HG03571 (cell line): ENCODE measurements around the gene TFF2.

ENCODE experiments used
- ATAC-seq: cut with Tn5 transposase; IDR thresholded peaks from one replicate; pipeline ENCODE4 v1.9.1; 2021; ENCODE audit not compliant: unreplicated experiment

Gene TFF2, protein sequence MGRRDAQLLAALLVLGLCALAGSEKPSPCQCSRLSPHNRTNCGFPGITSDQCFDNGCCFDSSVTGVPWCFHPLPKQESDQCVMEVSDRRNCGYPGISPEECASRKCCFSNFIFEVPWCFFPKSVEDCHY

DNA sequence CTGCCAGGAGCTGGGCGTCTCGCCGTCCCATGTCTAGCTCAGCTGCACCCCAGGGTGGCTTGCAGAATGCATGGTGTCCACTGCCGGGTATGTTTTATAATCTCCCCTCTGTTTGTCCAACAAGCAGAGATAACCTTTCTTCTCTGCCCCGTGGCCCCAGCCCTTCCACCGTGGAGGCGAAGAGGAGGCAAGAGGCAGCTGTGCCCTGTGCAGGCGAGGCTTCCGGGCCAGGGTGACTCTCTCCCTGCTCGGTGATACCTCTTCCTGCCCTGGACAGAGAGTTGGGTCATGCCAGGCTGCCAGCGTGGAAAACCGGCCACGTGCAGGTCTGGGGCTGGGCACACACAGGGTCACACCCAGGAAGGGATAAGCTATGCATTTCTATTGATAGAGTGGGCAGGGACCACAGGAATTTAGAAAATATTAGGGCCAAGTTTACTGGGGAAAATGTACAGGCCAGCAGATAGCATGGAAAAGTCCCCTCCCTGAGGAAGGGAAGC, at the start of gene TFF2:
TSS of gene TFF2 (minus strand) at position 68 of the 500 bp plus-strand sequence. CDS start at position 31, 37 bp downstream.
- ATAC-seq, result no peak

DNA sequence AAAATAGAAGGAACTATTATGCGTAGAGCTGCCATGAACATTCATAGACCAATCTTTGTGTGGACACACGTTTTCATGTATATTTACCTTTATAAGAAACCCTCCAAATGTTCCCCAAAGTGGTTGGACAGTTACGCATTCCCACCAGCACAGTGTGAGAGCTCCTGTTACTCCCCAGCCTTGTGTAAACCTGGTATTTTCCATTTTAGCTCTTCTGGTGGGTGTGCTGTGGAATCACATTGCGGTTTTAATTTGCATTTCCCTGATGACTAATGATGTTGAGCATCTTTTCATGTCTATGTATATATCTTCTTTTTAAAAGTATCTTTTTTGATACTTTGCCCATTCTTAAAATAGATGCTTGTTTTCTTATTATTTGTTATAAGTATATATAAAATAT, 49.7 kb upstream of the TFF2 start:
- ATAC-seq, result no peak

DNA sequence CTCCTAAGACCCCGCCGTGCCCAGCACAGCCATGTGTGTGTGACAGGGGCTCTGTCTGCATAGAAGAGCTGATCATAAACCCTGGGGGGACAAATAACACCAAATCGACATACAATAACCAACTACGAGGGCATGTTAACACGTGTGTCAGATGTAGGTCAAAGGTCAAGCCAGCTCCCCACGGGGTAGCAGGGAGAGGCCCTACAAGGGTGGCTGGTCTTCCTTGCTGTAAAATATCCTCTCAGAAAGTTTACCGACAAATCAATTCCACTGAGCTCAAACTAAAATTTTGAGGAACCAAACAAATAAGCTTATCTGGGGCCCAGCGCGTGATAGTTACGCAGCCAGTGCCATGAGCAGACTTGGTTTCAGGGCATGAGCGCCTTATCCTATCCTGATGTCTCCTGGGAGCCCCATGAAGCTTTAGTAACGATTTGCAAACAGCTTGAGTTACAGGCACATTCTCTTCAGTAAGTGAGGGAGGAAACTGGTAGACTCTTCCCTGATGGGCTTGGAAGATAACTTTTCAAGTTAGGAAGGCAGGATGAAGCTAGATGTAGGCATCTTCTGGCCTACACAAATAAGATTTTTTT, 47.7 kb upstream of the TFF2 start:
- no peak for ATAC-seq

DNA sequence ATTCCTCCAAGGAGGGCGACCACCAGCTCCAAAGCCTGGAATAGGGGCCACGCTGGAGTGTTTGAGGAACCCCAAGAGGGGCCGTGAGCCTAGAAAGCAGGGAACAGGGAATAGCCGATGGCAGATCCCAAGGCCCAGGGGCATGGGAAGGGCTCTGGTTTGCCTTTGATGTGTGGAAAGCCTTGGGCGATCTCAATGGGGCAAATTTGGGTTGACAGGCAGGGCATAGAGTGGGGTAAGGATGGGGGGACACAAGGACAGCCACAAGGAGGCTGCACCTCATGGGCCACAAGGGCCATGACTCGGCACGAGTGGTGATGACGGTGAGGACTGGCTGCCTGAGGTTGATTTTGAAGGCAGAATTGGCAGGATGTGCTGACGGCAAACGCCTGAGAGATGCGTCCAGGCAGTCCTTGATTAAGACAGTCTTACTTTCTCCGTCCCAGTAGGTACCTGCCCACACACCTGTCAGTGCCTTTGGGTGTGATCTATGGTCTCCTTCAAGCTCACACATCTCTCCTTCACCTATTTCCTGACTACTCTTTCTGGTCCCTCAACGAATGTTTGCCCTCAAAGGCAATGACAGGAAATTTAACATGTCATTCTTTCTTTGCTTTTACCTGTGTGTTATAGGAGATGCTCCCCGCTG, 47.1 kb upstream of the TFF2 start:
- ATAC-seq, result no peak

DNA sequence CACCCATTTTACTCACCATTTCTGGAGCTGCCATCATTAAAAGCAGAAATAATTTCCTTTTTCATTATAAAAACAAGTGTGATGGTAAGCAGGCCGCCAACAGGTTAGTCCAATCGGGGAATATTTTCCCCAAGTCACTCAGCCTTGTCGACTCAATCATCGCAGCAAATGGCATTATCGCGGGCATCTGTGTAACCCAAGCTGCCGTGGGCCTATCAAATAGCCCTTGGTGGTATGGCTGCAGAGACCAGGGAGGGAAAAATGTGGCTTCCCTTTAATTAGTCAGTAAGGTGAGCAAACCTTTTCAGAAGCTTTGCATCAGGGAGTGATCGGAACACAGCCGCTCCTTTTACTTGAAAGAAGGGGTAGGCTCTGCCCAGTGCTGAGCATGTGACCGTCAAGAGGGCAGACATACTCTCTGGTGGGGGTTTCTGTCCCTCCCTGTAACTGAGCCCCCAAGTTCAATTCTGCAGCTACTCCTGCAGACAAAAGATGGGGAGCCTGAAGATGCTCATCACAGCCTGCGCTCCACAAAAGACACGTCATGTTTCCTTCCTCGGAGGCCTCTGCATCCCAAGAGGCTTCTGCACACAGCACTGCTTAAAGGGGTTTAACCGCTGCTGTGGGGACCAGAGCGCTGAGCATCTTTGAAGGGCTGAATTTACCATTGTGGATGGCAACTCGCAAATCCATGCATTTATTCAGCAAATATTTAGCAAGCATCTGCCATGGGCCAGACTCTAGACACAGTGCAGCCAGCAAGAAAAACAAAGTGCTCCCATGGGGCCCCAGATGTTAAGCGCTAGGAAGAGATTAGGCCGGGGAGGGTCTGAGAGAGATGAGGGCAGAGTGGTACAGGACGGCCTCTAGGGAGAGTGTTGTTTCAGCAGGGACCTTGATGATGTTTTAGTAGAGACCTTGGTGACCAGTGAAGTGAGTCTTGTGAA, 46.3 kb upstream of the TFF2 start:
- ATAC-seq, result no peak

DNA sequence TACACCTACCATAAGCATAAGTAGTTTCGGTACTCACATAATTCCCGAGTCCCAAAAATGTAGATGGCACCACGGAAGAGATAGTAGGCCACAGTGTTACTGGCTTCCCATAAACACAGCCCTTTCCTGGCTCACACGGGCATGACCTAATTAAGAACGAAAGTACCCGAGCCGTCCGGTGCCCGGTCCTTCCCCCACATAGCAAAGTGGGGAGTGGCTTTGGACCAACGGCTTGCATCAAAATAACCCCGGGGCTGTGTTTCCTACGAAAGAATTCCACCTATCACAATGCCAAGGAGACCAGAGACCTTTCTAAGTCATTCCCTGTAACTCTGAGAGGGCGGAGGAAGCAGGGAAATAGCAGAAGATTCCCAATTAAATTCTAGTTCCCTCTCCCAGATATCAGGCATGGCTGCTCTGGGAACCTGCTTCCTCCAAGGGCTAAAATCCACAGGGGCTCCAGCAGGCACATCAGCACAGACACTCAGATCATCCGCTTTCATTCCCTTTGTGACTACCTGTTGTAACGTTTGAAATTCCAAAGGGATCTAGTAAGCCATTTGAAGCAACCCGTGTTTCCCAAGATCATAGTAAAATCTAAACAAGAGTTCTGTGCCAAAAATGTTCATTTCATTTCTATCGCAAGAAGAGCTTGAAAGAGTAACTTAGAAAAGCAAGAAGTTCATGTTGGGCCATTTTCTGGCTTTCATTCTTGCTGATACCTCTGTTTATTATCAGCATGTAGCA, 45.3 kb upstream of the TFF2 start, which contains the start of gene TMPRSS3:
TSS of gene TMPRSS3 (minus strand) at position 148 of the 747 bp plus-strand sequence. CDS start 635 bp downstream, outside the sequence.
- ATAC-seq, result no peak

DNA sequence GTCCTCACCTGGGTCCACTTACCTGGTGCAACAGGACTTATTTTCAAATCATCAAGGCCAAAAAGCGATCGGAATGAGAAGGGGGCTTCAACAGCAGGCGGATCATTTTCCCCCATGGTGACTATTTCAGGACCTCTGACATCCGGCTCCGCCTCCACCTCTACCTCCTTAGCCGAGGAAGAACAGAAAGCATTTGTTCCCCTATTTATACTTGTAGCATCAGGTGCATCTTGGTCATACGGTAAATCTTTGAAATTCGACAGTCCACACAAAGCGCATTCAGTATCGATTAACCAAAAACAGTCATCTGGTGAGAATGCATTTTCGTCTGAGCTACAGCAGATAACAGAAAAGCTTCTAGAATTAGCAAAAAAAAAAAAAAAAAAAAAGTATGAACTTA, 44.5 kb upstream of the TFF2 start:
- no peak for ATAC-seq

DNA sequence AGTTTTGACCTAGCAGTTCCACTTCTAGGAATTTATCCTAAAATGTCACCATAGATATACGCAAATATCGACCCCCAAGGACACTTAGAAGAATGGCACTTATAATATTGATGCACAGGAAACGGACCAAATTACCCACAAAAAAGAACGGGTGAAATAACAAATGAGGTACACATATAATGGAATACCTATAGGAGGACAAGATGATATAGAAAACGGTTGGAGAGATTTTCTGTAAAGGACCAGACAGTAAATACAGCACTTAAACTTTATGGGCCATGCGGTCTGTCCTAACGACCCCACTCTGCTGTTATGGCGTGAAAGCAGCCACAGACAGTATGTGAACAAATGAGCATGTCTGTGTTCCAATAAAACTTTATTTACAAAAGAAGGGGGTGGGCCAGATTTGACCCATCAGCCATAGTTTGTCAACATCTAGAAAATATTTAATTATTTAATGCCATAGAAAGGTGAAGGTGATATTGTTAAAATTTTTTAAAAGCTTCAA, 42.7 kb upstream of the TFF2 start:
- ATAC-seq, result no peak

DNA sequence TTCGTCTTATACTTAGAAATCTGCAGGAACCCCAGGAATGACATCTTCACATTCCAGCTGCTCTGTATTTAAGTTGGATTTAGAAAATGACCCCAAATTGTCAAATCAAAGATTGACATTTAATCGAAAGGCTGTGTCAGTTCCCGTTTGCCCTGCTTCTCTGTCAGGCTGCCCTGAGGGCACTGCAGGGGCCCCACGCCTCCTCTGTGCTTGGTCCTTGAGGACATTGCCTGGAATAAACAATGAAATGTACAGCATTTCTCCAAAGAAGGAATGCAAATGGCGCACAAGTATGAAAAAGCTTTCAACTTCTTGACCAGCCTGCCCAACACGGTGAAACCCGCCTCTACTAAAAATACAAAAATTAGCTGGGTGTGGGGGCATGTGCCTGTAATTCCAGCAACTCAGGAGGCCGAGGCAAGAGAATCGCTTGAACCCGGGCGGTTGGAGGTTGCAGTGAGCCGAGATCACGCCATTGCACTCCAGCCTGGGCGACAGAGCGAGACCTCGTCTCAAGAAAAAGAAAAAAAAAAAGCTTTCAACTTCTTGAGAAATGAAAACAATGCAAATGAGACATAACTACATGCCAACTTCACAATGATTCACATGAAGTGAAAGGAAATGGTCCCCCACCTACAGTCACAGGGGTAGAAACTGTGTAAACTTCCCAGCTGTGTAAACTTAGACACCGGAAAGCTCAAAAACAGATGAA, 42.1 kb upstream of the TFF2 start:
- ATAC-seq, result peak; percentile 83

DNA sequence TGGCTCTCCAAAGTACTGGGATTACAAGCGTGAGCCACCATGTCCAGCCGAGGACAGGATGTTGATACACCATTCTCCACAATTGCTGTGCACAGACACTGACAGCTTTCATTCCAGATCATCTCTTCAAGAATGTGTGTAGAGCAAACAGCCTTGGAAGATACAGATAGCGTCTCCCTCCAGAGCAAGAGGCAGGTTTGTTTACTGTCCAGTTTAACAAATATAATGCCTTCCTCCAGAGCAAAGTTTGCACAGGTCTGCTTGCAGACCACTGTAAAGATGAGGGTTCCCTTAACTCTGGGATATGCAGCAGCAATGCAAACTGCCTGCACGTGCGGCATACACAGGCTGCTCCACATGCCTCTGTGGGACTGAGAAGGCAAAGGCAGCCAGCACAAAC, 40.5 kb upstream of the TFF2 start:
- ATAC-seq, result no peak

DNA sequence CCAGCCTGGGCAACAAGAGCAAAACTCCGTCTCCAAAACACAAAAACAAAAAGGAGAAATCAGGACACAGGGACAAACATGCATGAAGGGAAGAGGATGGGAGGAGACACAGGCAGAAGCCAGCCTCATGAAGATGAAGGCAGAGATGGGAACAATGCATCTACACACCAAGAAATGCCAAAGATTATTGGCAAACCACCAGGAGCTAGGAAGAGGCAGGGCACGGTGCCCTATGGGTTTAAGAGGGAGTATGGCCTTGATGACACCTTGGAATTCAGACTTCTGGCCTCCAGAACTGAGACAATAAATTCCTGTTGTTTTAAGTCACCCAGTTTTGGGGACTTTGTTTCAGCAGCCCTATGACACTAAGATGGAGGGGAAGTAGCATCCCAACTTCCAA, 39.9 kb upstream of the TFF2 start:
- ATAC-seq, result no peak

DNA sequence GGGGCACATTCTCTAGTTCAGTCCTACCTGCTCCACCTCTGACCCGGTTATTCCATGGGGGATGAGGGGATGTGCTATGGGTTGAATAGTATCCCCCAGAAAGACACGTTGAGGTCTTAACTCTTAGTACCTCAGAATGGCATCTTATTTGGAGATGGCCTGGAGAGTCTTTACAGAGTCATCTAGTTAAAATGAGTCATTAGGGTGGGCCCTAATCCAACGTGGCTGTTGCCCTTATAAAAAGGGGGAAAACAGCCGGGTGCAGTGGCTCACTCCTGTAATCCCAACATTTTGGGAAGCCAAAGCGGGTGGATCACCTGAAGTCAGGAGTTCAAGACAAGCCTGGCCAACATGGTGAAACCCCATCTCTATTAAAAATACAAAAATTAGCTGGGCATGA, 39.4 kb upstream of the TFF2 start:
- ATAC-seq, result no peak

DNA sequence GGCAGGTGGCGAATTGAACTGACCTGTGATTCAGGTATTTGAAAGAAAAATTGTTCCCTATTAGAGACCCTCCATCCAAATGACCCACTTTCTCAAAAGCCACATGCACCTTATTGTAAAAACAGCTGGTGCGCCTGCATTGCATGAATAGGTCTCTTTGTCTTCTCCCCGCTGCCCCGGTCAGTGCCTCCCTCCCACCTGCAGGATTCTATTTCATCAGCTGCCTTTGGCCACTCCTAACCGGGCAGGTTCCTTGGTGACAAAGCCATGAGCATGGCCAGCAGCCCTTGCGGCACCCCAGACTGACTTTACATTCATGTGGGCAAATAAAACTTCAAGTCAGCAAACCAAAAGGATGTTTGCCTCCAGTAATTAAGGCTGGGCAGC, 38.6 kb upstream of the TFF2 start:
- no peak for ATAC-seq

DNA sequence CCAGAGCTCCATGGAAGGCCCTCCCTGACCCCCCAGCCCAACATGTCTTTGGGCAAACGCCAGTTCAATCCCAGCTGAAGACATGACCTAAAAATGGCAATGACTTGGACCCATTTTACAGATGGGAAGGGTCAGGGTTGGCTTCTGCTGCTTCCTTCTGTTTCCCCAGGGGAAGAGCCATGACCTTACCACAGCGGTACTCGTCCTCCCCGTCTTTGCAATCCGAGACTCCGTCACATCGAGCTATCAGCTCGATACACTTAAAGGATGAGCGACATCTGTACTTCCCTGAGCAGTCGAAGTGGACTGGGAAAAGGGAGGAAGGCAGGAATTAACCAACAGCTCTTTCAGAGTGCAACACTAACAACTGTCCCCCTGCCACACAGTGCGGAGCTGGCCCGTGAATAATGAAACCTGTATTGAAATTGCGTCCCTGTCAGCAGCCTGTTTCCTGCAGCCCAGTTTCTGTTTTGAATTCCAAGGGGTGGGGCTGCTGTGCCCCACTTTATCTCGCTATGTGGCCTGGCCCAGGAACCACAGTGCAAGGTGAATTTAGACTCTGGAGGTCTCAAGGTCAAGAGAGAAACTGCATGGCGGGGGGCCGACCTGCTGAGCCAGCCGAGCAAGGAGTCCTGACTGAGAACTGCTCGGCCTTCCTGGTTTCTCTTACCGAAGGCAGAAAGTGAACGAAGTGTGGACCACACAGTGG, 38.1 kb upstream of the TFF2 start:
- ATAC-seq, result no peak

DNA sequence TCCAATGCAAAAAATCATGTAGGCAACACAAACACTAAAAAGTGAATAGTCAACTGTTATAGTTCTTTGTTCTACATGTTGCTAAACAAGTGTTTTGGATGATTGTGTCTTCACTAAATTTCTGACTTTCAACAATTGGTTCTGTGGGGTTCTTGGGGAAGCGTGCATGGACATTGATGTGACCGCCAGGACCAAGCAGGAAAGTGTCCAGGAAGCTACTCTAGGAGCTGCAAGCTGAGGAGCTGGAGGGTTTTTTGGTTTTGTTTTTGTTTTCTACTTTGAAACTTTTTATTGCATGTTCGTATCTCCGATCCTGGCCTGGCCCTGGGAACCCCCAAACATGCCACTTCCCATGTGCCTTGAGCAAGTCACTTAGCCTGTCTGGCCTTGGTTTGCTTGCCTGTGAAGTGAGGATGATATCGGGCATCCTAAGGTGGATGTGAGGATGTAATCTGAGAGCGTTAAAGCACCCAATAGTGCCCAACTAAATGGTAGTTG, 37.1 kb upstream of the TFF2 start:
- no peak for ATAC-seq

DNA sequence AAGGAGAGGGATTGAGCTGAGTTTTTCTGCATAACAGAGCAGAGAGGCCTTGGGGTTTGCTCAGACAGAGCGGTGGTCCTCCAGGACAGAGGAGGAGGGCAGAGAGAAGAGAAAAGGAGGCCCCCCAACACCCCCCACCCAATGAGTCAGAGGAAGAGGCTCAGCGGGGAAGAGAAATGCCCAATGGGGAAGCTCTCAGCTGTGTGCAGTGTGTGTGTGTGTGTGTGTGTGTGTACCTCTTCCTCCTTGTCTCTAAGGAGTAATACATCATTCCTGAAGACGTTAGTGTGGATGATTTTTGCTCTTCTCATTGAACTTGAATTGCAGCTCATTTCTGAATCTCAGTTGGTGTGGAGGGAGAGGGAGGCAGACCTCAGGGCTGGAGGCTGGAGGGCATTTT, 36.4 kb upstream of the TFF2 start:
- no peak for ATAC-seq

DNA sequence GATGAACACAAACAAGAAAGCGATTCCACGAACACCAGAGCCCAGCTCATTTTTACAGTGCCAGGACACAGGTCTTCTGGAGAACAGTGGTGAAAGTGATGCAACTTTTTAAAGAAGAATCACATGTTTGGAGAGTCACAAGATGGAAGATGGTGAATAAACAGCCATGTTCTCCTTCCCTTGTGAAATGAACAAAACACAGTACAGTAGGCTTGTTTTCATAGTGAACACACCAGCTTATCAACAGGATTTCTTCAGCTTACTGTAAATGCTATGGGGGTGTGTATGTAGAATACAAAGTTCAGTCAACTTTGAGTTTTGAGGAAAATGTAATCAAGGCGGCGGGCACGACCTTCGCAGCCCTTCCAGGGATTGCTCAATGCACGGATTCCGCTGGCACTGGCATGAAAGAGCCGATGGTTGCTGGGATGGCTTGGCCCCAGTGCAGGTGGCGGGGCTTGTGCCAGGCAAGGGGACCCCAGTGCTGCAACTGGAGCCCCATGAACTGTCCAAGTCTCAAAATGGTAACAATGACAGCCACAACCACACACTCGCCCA, 35.3 kb upstream of the TFF2 start:
- no peak for ATAC-seq

DNA sequence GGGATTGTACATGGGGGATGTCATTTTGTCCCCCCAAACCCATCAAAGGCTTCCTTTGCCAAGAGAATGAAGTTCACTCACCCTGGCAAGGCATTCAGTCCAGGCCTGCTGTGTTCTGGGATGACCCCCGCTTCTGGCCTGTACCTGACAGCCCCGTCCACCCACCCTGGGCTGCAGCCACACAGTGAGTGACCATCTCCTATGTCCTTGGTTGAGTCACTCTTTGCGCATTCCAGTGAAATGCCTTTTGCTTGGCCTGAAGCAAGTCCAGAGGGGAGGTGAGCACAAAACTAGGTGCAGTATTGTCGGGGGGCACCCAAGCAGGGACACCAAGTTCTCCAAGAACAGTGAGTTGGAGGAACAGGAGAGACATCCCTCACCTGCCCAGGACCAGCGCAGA, 34.8 kb upstream of the TFF2 start:
- no peak for ATAC-seq

DNA sequence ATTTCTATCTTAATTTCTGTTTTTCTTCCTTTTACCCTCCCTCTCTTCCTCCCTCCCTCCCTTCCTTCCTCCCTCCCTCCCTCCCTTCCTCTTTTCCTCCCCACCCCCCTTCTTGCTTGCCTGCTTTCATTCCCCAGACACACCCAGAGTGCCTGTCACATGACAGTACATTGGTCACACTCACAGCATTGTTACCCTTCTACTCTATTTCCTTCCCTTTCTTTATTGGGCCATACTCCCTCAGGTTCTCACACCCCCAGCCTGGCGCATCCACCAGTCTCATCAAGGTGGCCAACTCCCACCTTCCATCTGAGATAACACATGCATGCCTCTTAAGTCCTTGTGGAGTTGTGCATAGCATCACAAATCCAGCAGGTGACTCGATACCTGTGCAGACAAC, 34.2 kb upstream of the TFF2 start:
- ATAC-seq, result no peak
